ENCODE data around the gene PLCB1.
"Not testable (repeated sequence)": the region's sequence is repeated elsewhere in the genome, so short reads cannot be mapped to it uniquely, and the experiment has no call there.

Gene PLCB1

GRCh38 chr20:8805737-8806442 is 673.8 kb downstream of the PLCB1 start:
- no peak for DNase-seq

GRCh38 chr20:8807480-8808201 is 675.6 kb downstream of the PLCB1 start:
- no peak for DNase-seq

GRCh38 chr20:8808202-8808535 is 676.1 kb downstream of the PLCB1 start:
- DNase-seq, result no peak

GRCh38 chr20:8809107-8809953 is 677.3 kb downstream of the PLCB1 start:
- no peak for DNase-seq

- no peak for DNase-seq
These were observed 679.9 kb downstream of the PLCB1 start for GRCh38 chr20:8811801-8812594.

GRCh38 chr20:8812817-8813216 is 680.8 kb downstream of the PLCB1 start:
- no peak for DNase-seq

- no peak for DNase-seq
These were observed 683.1 kb downstream of the PLCB1 start for GRCh38 chr20:8815208-8815607.

GRCh38 chr20:8829256-8829655 is 697.2 kb downstream of the PLCB1 start:
- DNase-seq, result no peak

- not testable (repeated sequence) for DNase-seq
These were observed 702.2 kb downstream of the PLCB1 start for GRCh38 chr20:8834294-8834693.

GRCh38 chr20:8834851-8835250 is 702.8 kb downstream of the PLCB1 start:
- no peak for DNase-seq

GRCh38 chr20:8837396-8837795 is 705.3 kb downstream of the PLCB1 start:
- DNase-seq, result no peak

GRCh38 chr20:8842525-8842924 is 710.5 kb downstream of the PLCB1 start:
- DNase-seq, result no peak

- no peak for DNase-seq
These were observed 712.1 kb downstream of the PLCB1 start for GRCh38 chr20:8844179-8844578.

- DNase-seq, result no peak
These were observed 717.9 kb downstream of the PLCB1 start for GRCh38 chr20:8849990-8850389.

- DNase-seq, result no peak
These were observed 719.4 kb downstream of the PLCB1 start for GRCh38 chr20:8851446-8851845.

GRCh38 chr20:8851919-8852318 is 719.9 kb downstream of the PLCB1 start:
- not testable (repeated sequence) for DNase-seq

- DNase-seq, result not testable (repeated sequence)
These were observed 721.1 kb downstream of the PLCB1 start for GRCh38 chr20:8853211-8853610.

GRCh38 chr20:8853805-8854338 is 721.8 kb downstream of the PLCB1 start:
- peak; percentile 61 for DNase-seq

- no peak for DNase-seq
These were observed 722.5 kb downstream of the PLCB1 start for GRCh38 chr20:8854571-8854970.

GRCh38 chr20:8855315-8855714 is 723.2 kb downstream of the PLCB1 start:
- no peak for DNase-seq

- no peak for DNase-seq
These were observed 724.6 kb downstream of the PLCB1 start for GRCh38 chr20:8856668-8857067.

GRCh38 chr20:8858181-8858787 is 726.2 kb downstream of the PLCB1 start:
- no peak for DNase-seq

All from SHP77 treated with DMSO at 0.1 percent for 48 hours (cell line).